Suppressor macrophage (primary cell): ENCODE measurements around the gene CD96.
A peak's percentile ranks its signal among the peaks of the same experiment; 100 is the strongest.

Experiments used
- DNase-seq, 4 experiments: peaks; one replicate each; pipeline ENCODE4 v3.0.0-alpha.2; 2020 to 2022

CD96 gene

DNA sequence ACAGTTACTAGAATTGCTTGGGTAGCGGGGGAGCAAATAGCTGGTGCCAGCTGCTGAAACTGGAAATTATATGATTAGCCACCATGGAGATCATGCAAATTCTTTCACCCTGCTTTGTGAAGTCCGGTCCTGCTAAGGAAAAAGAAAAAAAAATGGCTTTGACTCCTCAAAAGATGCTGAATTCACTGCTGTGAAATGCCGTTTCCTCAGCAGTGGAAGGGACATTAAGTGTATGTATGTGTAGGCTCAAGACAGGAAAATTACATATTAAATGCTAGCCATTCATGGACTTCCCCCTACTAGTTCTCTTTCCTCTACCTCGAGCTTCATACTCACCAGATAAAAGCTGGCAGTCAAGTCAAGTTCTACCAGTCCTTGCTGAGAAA is 135.0 kb downstream of the CD96 start:
- peak in 2 of 4 experiments; percentile 14 to 22 for DNase-seq

DNA sequence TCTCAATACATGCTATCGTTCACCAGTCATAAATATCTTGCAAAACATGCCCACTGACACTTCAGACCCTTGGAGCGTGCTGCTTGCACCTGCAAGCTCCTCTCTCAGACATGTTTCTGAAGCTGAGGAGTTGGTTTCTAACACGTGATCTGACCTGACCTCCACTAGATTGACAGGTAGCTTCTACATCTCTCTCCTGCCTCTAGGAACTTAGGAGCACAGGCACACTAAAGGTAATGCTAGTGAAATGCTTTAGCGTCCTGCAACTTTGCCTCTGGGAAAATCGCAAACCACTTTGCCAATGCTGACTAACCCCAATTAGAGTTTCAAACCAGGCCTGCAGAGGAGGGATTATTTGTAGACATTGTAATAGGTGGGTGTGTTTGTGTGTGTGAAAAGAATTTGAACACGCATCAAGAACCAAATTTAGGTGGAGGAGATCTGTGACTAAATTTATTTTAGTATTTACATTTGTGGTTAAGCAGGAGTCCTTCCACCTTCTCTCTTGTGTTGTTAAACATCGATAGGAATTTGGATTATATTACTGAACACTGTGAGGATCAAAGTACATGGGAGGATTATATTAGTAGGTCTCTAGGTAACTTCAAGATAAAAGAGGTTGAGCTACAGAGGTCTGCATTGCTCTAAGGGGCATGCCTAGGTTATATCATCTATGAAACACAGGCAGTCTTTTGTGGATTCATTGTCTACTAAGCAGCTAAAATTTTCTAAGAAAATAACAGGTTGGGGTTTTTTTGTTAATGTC is 139.8 kb downstream of the CD96 start:
- DNase-seq = no peak

DNA sequence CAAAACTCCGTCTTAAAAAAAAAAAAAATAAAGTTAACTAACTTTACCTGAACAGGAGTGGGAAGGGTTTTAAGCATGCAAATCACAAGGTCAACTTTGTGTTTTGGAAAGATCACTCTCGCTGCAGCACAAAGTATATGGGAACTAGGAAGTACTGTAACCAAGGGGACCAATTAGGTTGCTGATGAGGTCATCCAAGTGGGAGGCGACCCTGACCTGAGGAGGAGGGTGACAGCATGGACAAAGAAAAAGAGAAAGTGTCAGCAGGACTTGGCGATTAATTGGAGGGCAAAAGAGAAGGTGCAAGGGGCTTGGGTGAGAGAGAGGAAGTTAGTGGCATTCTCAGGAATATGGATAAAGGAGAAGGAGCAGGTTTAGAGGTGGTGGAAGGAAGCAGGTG is 142.6 kb downstream of the CD96 start:
- peak in 3 of 4 experiments; percentile 32 to 42 (median 39) for DNase-seq

DNA sequence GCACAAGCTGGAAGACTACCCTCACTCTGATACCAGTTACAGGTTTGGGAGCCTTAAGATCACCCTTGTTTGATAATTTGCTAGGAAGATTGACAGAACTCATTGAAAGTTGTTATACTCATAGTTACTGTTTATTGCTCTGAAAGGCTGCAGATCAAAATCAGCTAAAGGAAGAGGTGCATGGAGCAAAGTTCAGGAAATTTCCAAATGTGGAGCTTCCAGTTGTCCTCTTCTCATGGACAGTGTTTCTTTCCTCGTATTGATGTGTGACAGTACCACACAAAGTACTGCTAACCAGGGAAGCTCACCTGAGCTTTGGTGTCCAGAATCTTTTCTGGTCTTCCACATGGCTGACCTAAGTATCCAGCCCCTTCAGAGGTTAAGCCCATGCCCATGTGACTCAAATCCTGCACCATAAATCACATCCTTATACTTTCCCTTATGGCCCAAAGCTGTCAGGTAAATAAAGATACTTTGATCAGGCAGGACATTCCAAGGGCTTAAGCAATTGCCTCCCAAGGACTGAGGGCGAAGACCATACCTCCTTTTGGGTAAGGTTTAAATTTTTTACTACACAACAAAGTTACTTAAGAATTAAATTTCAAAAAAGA is 146.3 kb downstream of the CD96 start:
- DNase-seq = no peak

DNA sequence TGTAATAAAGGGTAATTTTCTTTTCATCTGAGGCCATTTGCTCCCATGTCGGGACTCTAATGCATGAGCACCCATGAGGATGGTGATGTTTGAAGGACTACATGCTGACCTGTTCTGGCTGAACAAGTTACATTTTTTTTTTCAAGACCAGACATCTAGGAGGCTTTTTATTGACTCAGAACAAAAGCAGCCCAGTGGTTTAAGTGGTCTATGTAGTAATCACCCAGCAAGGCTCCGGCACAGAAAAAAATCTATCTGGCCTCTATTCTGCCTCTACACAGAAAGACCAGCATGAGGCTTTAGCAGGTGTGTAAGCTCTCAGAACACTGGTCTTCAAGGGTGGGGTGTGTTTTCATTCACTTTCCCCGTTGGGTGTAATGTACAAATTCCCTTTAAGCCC is 148.2 kb downstream of the CD96 start:
- DNase-seq = no peak

DNA sequence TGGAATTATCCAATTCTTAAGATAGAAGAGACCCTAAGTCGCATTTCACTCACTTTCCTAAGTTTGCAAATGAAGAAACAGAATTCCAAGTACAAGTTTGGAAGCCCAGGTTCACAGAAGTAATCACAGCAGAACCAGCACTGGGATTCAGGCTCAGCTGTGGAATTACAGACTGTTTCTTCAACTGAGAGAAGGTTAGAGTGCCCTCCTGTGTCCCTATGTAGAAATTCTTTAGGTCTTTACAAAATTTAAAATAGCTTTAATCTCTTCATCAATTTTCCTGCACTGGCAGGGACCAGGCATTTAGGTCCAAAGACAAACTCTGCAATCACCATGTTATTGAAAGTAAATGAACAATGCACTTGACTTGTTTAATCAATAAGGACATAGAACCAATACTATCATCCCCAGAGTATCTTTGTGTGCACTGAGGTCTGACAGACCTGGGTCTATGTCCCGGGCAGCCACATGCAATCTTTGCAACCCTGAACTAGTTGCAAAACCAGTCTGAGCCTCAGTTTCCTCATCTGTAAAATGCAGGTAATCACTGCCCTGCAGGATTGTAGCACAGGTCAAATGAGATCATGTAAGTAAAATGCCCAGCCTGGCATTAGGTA is 149.4 kb downstream of the CD96 start:
- peak; percentile 21 to 58 (median 38) for DNase-seq

DNA sequence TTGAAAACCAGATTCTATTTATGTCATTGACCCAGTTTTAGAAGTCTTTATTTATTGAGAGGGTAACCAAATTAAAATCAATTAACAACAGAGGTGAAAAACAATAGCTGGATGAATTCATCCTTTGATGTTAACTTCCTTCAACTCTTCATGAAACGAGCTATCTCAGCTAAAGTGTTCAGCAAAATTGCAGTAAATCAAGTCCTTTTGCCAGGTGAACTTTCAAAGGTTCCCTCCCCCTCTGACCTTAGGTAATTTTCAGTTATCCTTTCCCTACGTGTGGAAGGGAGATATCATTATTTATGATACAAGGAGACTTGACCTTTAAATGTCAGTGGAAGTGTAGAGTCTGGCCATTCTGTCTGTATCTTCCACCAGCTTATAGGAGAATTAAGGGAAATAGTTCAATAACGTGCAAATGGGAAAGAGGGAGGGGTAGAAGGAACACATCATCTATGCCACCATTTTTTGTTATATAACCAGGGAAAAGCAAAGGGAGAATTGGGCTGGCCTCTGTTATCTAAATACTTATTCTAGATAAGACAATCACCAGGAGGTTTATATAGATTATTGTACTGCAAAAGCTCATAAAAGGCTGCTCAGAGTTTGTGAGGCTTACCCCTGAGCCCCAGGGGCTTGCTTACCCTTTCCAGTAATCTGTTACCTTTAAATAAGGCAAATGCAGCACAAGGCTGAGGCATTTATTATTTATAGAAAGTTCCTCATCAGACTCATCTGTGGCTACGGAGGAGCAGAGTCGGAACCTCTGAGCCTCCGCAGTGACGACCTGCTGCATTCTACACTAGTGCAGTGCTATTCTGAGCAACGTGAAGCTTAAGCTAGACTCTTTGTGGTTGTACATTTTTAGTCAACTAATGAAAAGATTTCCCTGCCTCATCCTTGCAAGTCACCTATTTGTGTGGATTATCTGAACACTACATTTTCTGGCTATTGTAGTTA is 150.9 kb downstream of the CD96 start:
- no peak for DNase-seq

DNA sequence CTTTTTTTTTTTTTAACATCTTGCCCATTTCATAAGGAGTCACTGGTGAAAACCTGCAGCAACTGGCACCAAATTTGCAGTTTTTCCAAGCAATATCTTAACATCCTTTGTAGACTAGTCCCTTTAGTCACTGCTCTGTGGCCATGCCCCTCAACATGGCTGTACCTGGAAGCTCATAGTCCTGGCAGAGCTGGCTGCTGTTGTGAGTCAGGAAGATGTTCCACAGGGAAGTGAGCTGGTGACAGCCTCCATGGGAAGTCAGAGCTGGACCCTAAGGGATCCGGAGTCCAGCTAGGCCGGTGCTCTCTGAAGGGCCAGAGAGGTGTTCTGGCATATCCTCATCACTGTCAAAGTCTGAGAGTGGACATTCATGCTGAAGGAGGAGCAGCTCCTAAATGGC is 152.5 kb downstream of the CD96 start:
- no peak for DNase-seq

DNA sequence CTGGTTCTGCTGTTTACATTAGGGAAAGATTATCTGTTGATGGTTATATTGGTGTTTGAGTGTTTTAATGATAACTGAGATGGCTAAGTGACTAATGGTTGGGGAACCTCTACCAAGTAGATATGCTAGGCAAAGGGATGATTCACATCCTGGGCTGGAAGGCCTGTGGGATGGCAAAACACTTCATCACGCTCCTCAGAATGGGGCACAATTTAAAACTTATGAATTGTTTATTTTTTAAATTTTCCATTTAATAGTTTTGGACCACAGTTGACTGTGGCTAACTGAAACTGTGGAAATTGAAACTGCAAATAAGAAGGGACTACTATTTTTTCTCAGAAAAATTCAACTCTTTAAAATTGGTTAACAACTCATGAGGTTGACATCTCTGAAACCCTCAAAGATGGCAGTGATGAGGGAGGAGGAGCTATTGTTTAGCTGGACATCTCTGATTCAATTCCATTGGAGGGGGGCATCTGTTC is 153.7 kb downstream of the CD96 start:
- DNase-seq = peak in 2 of 4 experiments; percentile 14 to 17

DNA sequence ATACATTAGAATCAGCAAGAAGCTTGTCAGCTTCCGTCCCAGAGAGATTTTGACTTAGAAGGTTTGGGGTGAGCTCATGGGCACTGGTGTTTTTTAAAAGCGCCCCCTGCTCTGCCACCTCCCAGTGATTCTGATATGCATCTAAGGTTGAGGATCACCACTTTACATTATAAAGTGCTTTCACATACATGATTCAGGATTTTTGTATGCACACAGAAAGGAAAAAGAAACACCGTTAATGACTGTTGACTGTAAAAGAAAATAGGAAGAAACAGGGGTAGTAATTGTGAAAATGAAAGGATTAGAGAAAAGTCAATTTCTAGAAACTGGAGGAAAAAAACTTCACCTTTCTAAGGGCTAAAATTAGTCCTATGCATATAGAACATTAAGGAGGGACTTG is 158.1 kb downstream of the CD96 start:
- DNase-seq = no peak

DNA sequence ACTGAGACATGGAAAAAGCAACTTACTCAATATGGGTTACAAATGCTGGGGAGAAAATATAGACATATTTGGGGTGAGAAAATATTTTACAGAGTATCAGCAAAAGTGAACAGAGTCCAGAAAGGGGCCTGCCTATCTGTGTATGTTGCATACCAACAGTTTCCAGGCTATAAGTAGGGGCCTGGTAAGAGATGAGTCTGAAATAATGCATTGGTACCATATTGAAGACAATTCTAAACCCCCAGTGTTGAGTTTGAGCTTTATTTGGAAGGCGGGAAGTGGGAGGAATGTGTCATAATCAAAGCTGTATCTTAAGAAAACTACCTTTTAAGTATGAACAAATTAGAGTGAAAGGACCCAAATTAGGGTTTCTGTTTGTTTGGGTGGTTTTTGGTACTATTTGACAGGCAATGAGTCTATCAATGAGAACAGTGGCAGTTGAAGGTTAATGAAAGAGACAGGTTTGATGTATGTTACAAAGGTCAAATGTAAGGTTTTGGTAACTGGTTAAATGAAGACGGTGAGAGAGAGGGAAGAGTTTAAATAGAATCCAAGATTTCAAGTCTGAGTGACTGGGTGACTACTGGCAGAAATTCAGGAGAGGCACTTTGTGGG is 159.4 kb downstream of the CD96 start:
- no peak for DNase-seq
